ENCODE measurements around the gene C2CD5. TPM values are rescaled to one million over a fixed set of nuclear protein-coding genes. Genes with fewer than 3 reads are reported as not detected.

C2CD5 gene
- total RNA-seq, 1 experiment from 2014 or later, result 22.9 TPM

GRCh38 chr12:22514875-22515274, 29.5 kb downstream of the C2CD5 start:
- ATAC-seq (no peak), DNase-seq (ENCODE audit: low read depth, low spot score) (no peak)
- CTCF ChIA-PET, result interaction anchor here (2.4 kb wide), 1 partner anchor 15 kb away, joined by 6 read pairs; no protein-coding TSS in a partner anchor
- TF ChIP-seq FOSL1 (IDR thresholded peaks at IDR 0.05; ENCODE audit: low read depth), result no peak
- no peak for TF ChIP-seq CBX3 (IDR thresholded peaks at IDR 0.05; ENCODE audit: low read depth)
- TF ChIP-seq MAX (IDR thresholded peaks at IDR 0.05), result no peak
- TF ChIP-seq ELF1 (IDR thresholded peaks at IDR 0.05; ENCODE audit: borderline replicate concordance, low read depth), result no peak
- TF ChIP-seq EZH2phosphoT487 (IDR thresholded peaks at IDR 0.05; ENCODE audit: borderline replicate concordance), result no peak
- TF ChIP-seq EZH2 (IDR thresholded peaks at IDR 0.05), result no peak
- TF ChIP-seq ZBTB33 (IDR thresholded peaks at IDR 0.05; ENCODE audit: extremely low read depth, insufficient replicate concordance, low read length), result no peak
- no peak for TF ChIP-seq CEBPB (IDR thresholded peaks at IDR 0.05; ENCODE audit: low read depth)
- no peak for TF ChIP-seq RAD21 (IDR thresholded peaks at IDR 0.05; ENCODE audit: low read depth)
- no peak for TF ChIP-seq SRF (IDR thresholded peaks at IDR 0.05; ENCODE audit: low read depth)
- no peak for TF ChIP-seq SP1 (IDR thresholded peaks at IDR 0.05; ENCODE audit: low read depth)
- TF ChIP-seq ZNF274 (IDR thresholded peaks at IDR 0.05; ENCODE audit: low read depth, low read length), result no peak
- TF ChIP-seq JUND (IDR thresholded peaks at IDR 0.05), result no peak
- no peak for TF ChIP-seq EGR1 (IDR thresholded peaks at IDR 0.05; ENCODE audit: low read depth)
- TF ChIP-seq ATF3 (IDR thresholded peaks at IDR 0.05), result no peak
- TF ChIP-seq REST (IDR thresholded peaks at IDR 0.05; ENCODE audit: low read depth), result no peak
- TF ChIP-seq POLR2A (IDR thresholded peaks at IDR 0.05; ENCODE audit: borderline replicate concordance, extremely low read depth, insufficient read depth, insufficient read length), result no peak
- no peak for TF ChIP-seq YY1 (IDR thresholded peaks at IDR 0.05; ENCODE audit: extremely low read depth, insufficient replicate concordance, low read depth, low read length)
- RAD21 ChIA-PET (ENCODE audit: low non-redundant PET in 1 of 2, low total read pairs in 2 of 2, uncharacterized antibody in 2 of 2, unreplicated experiment in 2 of 2), result no interaction called here
- H4K20me1 ChIP-seq (ENCODE audit: insufficient read depth), result no peaks in the 10 kb centered on the region
- peaks cover 0 to 4% of the 10 kb centered on the region in 2 experiments; a peak in 2 of 4 replicates for H3K36me3 ChIP-seq (ENCODE audit: control insufficient read depth in 1 of 2, insufficient read depth in 2 of 2, low read length in 2 of 2)
- no peaks in the 10 kb centered on the region for H3K27me3 ChIP-seq (ENCODE audit: insufficient read depth, low read length)
- BruUV-seq (replicated peaks), result no TSS peak
- no peaks in the 10 kb centered on the region for H3K9me3 ChIP-seq (ENCODE audit: control insufficient read depth in 1 of 2, insufficient read depth in 1 of 2, low read depth in 1 of 2, low read length in 2 of 2)
- no peak overlapping the region for H2AFZ ChIP-seq (ENCODE audit: low read depth, low read length, poor library complexity, severe bottlenecking)
- POLR2A ChIA-PET, result no interaction called here
- H3K4me2 ChIP-seq (ENCODE audit: low read length), result no peak overlapping the region
- H3K4me3 ChIP-seq (replicated peaks in 1 of 2; ENCODE audit: low read depth in 1 of 2, low read length in 2 of 2), result no peak overlapping the region
- intact Hi-C loops (cut with micrococcal nuclease), result no loop called here
- no peaks in the 10 kb centered on the region for H3K9me2 ChIP-seq (ENCODE audit: insufficient read depth)
- H3K79me2 ChIP-seq (ENCODE audit: insufficient read depth, low read length), result no peaks in the 10 kb centered on the region
- no peak overlapping the region for H3K27ac ChIP-seq (ENCODE audit: low read depth, low read length)
- no peaks in the 10 kb centered on the region; a peak in 1 of 4 replicates for H3K4me1 ChIP-seq (ENCODE audit: control insufficient read depth in 1 of 2, insufficient read depth in 2 of 2, low read length in 2 of 2)
- H3K9ac ChIP-seq (ENCODE audit: low read length), result no peak overlapping the region
